OCI-LY7 (cell line): ENCODE data around the gene ZNF775.

Experiments used
- EZH2phosphoT487 ChIP-seq: fragments of 200-600 bp; sonication (generic); IDR thresholded peaks from 2 replicates; pipeline ENCODE4 v1.6.1; 2018; ENCODE audit warnings: low read depth, borderline replicate concordance, mild to moderate bottlenecking, mixed run types, antibody characterized with exemption, low read length, moderate library complexity, mixed read lengths
- TF ChIP-seq, protein P1 (sequence below): fragments of 200-600 bp; sonication (generic); conservative IDR thresholded peaks from 2 replicates; pipeline ENCODE4 v1.5.1; 2014; ENCODE audit warnings: mild to moderate bottlenecking, antibody characterized with exemption, low read length, moderate library complexity, mixed read lengths

DNA sequence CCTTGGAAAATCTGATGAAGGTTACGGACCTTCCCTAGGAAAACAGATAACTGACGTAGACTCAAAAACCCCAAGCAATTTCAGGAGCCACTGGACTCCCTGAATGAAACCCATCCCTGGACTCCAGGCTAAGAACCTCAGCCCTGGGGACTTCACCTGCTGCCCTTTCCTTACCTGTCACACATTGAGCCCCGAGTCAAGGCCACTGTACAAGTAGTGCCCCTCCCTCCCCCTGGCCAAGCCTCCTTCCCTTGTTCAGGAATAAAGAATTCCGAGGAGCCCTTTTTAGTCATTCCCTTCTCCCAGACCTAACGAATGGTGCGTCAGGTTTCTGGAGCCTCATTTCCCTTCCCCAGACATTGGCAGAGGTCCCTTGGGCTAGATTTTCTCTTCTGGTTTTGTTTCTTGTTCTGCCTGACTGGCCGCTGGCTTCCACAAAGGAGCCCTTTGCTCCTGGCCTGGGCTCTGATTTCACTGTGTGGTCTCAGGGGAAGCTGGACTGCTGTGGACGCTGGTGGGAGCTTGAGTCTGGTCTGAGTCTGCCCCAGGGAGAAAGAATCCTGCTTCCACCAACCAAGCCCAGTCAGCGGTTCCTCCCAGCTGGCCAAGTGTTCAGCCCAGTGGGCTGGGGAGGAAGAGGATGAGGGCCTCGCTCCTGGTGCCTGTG is 31.7 kb downstream of the ZNF775 start:
- TF ChIP-seq, protein P1, sequence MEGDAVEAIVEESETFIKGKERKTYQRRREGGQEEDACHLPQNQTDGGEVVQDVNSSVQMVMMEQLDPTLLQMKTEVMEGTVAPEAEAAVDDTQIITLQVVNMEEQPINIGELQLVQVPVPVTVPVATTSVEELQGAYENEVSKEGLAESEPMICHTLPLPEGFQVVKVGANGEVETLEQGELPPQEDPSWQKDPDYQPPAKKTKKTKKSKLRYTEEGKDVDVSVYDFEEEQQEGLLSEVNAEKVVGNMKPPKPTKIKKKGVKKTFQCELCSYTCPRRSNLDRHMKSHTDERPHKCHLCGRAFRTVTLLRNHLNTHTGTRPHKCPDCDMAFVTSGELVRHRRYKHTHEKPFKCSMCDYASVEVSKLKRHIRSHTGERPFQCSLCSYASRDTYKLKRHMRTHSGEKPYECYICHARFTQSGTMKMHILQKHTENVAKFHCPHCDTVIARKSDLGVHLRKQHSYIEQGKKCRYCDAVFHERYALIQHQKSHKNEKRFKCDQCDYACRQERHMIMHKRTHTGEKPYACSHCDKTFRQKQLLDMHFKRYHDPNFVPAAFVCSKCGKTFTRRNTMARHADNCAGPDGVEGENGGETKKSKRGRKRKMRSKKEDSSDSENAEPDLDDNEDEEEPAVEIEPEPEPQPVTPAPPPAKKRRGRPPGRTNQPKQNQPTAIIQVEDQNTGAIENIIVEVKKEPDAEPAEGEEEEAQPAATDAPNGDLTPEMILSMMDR = no peak
- TF ChIP-seq EZH2phosphoT487 = no peak
